ENCODE measurements around the gene COPS3.

- TF ChIP-seq ZFP3 (CRISPR knock-in tag; IDR thresholded peaks at IDR 0.05) (no peak), OSR1 (CRISPR knock-in tag; IDR thresholded peaks at IDR 0.05) (no peak), ZNF8 (CRISPR knock-in tag; IDR thresholded peaks at IDR 0.05) (no peak), ZNF565 (CRISPR knock-in tag; conservative IDR thresholded peaks at IDR 0.05; ENCODE audit: low read depth) (no peak), CSDC2 (CRISPR knock-in tag; IDR thresholded peaks at IDR 0.05) (no peak), POU6F1 (CRISPR knock-in tag; IDR thresholded peaks at IDR 0.05; ENCODE audit: borderline replicate concordance, low read depth) (no peak), ZNF70 (CRISPR knock-in tag; IDR thresholded peaks at IDR 0.05) (no peak), ZC3H10 (CRISPR knock-in tag; IDR thresholded peaks at IDR 0.05) (no peak), RARB (CRISPR knock-in tag; IDR thresholded peaks at IDR 0.05) (no peak), ISL1 (CRISPR knock-in tag; IDR thresholded peaks at IDR 0.05) (no peak), PPARA (CRISPR knock-in tag; IDR thresholded peaks at IDR 0.05; ENCODE audit: borderline replicate concordance) (no peak)
- TF ChIP-seq, protein P1, sequence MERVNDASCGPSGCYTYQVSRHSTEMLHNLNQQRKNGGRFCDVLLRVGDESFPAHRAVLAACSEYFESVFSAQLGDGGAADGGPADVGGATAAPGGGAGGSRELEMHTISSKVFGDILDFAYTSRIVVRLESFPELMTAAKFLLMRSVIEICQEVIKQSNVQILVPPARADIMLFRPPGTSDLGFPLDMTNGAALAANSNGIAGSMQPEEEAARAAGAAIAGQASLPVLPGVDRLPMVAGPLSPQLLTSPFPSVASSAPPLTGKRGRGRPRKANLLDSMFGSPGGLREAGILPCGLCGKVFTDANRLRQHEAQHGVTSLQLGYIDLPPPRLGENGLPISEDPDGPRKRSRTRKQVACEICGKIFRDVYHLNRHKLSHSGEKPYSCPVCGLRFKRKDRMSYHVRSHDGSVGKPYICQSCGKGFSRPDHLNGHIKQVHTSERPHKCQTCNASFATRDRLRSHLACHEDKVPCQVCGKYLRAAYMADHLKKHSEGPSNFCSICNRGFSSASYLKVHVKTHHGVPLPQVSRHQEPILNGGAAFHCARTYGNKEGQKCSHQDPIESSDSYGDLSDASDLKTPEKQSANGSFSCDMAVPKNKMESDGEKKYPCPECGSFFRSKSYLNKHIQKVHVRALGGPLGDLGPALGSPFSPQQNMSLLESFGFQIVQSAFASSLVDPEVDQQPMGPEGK (CRISPR knock-in tag; IDR thresholded peaks at IDR 0.05; ENCODE audit: borderline replicate concordance): no peak
- TF ChIP-seq, protein P2, sequence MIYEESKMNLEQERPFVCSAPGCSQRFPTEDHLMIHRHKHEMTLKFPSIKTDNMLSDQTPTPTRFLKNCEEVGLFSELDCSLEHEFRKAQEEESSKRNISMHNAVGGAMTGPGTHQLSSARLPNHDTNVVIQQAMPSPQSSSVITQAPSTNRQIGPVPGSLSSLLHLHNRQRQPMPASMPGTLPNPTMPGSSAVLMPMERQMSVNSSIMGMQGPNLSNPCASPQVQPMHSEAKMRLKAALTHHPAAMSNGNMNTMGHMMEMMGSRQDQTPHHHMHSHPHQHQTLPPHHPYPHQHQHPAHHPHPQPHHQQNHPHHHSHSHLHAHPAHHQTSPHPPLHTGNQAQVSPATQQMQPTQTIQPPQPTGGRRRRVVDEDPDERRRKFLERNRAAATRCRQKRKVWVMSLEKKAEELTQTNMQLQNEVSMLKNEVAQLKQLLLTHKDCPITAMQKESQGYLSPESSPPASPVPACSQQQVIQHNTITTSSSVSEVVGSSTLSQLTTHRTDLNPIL (CRISPR knock-in tag; IDR thresholded peaks at IDR 0.05; ENCODE audit: low read depth): no peak
These were observed 76.9 kb downstream of the COPS3 start for GRCh38 chr17:17204041-17204591.
